Subcutaneous abdominal adipose tissue (tissue), 5 donors: ENCODE measurements around the gene CNTNAP3B.
"Not testable (repeated sequence)": the region's sequence is repeated elsewhere in the genome, so short reads cannot be mapped to it uniquely, and the experiment has no call there.

Experiments used
- H3K27ac ChIP-seq: one replicate; pipeline ENCODE4 v1.7.0; 2013; ENCODE audit warnings: low read depth, mild to moderate bottlenecking, inconsistent platforms, low read length, moderate library complexity
- H3K27me3 ChIP-seq, 5 donors: one replicate each; pipeline ENCODE4 v1.7.0; 2013; ENCODE audit warnings: low read length in 5 of 5, inconsistent platforms in 1 of 5; ENCODE audit not compliant: control insufficient read depth in 5 of 5, insufficient read depth in 4 of 5
- H3K36me3 ChIP-seq, 5 donors: one replicate each; pipeline ENCODE4 v1.7.0; 2013; ENCODE audit warnings: low read length in 5 of 5; ENCODE audit not compliant: control insufficient read depth in 5 of 5, insufficient read depth in 5 of 5
- H3K4me1 ChIP-seq, 5 donors: one replicate each; pipeline ENCODE4 v1.7.0; 2013; ENCODE audit warnings: low read length in 5 of 5, mild to moderate bottlenecking in 3 of 5, moderate library complexity in 1 of 5; ENCODE audit not compliant: control insufficient read depth in 5 of 5, insufficient read depth in 5 of 5
- H3K4me3 ChIP-seq, 5 donors: one replicate each; pipeline ENCODE4 v1.7.0; 2013; ENCODE audit warnings: low read length in 5 of 5, low read depth in 1 of 5
- H3K9ac ChIP-seq, 5 donors: one replicate each; pipeline ENCODE4 v1.7.0; 2013; ENCODE audit warnings: low read length in 5 of 5, mild to moderate bottlenecking in 4 of 5, moderate library complexity in 3 of 5
- H3K9me3 ChIP-seq, 5 donors: one replicate each; pipeline ENCODE4 v1.7.0; 2013; ENCODE audit warnings: low read length in 5 of 5; ENCODE audit not compliant: control insufficient read depth in 5 of 5
- donor health status: healthy.
- donor health status: healthy.
- donor health status: healthy.
- donor health status: healthy.
- donor health status: healthy.

The CNTNAP3B gene

DNA sequence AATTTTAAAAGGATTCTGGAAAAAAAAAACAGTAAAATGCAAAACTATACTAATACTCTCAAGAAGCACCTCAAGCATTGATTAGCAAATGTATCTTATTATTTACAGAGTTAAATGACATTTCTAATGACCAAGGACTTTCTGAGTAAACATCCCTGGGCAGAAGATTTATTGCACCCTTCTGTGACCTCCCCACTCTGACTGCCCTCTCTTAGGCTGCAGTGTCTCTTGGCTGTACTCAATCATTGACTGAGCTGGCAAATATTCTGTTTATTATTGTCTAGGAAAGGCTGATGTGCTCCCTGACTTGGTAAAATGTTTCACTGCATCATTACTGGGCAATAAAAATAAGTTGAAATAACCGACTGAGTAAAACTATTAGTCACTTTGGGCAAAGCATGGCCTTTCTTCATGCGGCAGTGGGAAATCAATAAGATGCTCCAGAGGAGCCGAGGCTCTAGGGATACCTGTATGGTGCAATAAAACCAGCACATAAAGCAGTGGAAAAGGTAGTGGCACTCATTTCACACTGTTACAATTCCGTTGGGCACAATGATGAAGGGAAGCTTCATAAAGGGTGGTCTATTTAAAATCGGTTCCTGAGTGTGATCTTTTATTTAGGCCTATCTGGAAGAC is 151.1 kb downstream of the CNTNAP3B start:
- not testable (repeated sequence) for H3K9me3 ChIP-seq

DNA sequence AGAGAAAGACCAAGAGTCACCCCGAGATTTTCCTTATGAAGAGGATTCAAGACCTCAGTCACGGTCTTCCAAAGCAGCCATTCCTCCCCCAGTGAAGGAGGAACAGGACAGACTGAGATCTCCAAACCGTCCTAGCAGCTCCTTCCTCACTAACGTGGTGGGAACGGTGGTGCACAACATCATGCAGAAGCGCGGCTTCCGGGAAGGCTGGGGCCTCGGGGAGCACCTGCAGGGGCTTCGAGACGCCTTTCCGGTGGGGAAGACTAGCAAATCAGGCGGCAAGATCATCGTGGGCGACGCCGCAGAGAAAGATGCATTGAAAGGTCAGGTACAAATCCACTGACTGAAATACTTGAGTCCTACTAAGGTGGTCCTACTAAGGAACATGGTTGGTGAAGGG is 154.3 kb downstream of the CNTNAP3B start:
- H3K36me3 ChIP-seq, H3K27ac ChIP-seq, H3K9ac ChIP-seq, H3K4me1 ChIP-seq, H3K27me3 ChIP-seq, H3K4me3 ChIP-seq, H3K9me3 ChIP-seq: not testable (repeated sequence)

More for the DNA sequence above, 151.1 kb downstream of the CNTNAP3B start:
- not testable (repeated sequence) for H3K9ac ChIP-seq, H3K4me1 ChIP-seq, H3K27ac ChIP-seq, H3K27me3 ChIP-seq, H3K36me3 ChIP-seq, H3K4me3 ChIP-seq

DNA sequence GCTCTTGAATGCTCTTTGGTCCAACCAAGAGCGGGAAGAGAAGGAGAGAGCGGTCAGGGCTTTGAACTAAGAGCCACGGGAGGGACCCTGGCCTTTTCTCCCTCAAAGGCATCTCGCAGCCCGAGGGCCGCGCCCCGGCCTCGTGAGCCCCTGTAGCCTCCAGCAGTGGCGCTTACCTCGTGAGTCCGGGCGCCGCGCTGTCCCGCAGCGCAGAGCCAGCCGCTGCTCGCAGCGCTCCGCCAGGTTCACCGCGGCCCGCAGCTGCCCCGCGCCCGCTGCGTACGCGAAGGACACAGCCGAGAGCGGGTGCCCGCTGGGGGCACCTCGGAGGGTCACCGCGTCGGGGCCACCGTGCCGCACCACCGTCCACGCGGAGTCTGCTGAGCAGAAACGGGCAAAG is 176.2 kb downstream of the CNTNAP3B start:
- not testable (repeated sequence) for H3K4me1 ChIP-seq, H3K27ac ChIP-seq, H3K36me3 ChIP-seq, H3K9me3 ChIP-seq, H3K27me3 ChIP-seq, H3K9ac ChIP-seq, H3K4me3 ChIP-seq

DNA sequence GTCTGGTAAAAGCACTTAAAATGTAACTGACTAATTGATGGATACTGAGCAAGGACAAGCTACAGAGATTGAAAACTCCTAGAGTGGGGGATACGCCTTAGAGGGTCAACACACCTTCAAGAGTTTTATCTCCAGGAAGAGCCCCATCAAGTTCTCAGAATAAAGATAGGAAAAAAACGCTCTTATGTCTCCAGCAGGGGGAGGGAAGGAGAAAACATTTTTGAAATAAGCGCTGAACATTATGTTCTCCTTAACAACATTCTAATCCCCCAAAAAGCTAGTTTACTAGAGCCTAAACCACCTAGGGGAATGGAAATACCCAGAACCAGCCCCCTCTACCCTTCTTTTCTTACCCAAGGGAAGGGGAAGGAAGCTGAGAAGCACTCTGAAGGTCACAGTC is 187.5 kb downstream of the CNTNAP3B start:
- not testable (repeated sequence) for H3K9ac ChIP-seq, H3K27ac ChIP-seq, H3K9me3 ChIP-seq, H3K4me3 ChIP-seq, H3K27me3 ChIP-seq, H3K36me3 ChIP-seq, H3K4me1 ChIP-seq

DNA sequence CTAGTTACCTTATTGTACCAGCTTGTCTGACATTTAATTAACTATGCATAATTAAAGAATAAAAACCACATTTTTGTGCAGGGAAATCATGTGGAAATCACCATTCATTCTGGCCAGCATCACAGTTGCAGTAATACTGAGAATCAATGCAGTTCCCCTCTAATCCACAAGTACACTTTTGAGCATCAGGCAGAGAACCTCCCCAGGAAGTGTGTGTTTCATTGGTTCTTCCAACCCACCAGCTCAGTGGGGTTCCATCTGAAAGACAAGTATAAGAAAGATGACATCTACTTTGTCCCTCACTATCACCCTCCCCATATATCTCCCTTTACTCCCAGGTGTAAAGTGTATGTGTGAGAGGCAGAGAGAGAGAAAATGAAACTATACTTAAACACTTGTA is 191.1 kb downstream of the CNTNAP3B start:
- H3K4me3 ChIP-seq, H3K9ac ChIP-seq, H3K36me3 ChIP-seq, H3K9me3 ChIP-seq, H3K27ac ChIP-seq, H3K27me3 ChIP-seq, H3K4me1 ChIP-seq: not testable (repeated sequence)

DNA sequence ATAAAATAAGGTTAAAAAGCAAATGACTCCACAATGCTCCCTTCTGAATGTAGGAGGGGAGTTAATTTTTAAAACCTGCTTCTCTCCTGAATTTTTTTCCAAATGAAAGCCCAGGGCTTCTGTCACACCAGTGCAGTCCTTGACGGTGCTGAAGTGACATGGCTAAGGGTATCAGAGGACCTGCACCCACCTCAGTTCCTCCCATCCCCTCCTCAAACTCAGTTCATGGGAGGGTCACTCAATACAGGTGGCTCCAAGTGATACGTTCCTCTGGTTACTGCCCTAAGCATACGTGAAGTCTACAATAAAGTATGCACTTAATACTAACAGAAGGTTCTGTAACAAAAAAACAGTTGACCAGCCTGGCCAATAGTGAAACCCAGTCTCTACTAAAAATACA is 193.5 kb downstream of the CNTNAP3B start:
- H3K9me3 ChIP-seq, H3K36me3 ChIP-seq, H3K4me3 ChIP-seq, H3K4me1 ChIP-seq, H3K27me3 ChIP-seq, H3K9ac ChIP-seq, H3K27ac ChIP-seq: not testable (repeated sequence)

DNA sequence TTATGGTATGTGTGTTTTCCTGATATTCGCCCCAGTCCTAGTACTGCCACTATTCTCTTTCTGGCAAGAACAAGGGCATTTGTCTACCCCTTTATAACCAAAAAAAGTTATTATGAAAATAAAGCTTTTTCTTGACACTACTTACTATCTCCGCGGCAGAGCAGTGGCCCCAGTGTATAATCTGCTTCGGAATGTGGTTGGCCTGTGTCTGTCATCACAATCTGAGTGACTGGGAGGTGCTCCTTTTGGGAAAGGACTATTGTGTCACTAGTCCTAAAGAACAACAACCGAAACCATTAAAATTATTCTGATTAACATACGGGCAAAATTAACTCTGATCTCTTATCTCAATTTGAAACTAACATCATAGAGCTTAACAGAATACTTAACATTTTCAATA is 200.1 kb downstream of the CNTNAP3B start:
- H3K36me3 ChIP-seq, result not testable (repeated sequence)

DNA sequence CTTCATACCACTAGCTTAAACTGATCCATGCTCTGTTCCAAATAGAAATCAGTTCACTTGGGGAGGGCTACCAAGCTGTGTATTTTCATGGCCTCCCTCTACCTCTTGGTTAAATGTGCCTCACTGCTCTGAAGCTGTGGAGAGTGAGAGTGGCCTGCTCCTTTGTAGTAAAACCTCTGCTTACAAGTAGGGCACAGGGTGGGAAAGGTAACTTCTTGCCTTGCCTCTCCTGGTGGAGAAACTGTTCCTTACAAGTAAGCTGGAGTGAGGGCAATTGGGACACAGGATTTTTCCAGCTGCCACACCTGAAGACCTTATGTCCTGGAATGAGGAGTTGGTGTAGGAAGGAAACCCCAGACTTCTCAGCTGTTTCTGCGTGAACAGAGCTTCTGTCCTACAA is 211.9 kb downstream of the CNTNAP3B start:
- H3K27me3 ChIP-seq, H3K36me3 ChIP-seq, H3K4me1 ChIP-seq, H3K9me3 ChIP-seq, H3K4me3 ChIP-seq, H3K27ac ChIP-seq, H3K9ac ChIP-seq: not testable (repeated sequence)

More for the DNA sequence above, 200.1 kb downstream of the CNTNAP3B start:
- H3K27me3 ChIP-seq, H3K4me3 ChIP-seq, H3K9ac ChIP-seq, H3K4me1 ChIP-seq, H3K9me3 ChIP-seq, H3K27ac ChIP-seq: not testable (repeated sequence)

DNA sequence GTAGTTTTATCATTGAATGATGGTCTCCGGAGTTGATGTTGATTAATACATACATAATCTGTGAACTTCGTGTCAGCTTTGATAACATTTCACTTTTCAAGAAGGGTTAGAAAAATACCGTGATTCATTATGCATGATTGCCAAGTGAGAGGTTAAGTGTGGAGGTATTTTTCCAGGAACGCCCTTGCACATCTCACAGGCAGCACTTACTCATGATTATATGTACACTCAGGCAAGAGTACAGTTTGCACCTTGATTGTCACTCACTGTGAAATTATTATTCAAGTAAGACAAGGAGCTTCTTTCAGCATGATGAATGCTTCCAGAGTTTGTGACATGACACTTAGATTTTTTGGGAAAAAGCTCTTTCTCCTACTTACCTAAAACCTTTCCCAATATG is 223.7 kb downstream of the CNTNAP3B start:
- not testable (repeated sequence) for H3K4me1 ChIP-seq, H3K4me3 ChIP-seq, H3K9ac ChIP-seq, H3K27ac ChIP-seq, H3K36me3 ChIP-seq, H3K27me3 ChIP-seq, H3K9me3 ChIP-seq

DNA sequence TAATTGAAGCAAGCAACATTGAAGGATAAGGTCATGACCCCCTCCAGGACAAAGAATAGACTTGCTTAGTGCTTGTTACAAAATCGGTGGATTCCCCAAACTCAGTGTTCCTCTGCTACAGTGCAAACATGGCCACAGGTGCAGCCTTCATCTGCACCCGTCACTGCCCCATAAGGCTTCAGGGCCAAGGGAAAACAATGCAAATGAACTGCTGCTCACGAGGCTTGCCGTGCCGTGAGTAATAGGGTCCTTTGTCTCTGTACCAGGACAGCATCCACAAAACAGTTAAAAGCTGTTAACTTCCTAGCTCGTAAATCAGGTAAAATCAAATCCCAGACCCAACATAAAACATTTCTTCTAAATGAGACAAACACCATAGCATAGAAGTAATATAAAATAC is 226.5 kb downstream of the CNTNAP3B start:
- H3K27me3 ChIP-seq, H3K9me3 ChIP-seq, H3K4me3 ChIP-seq, H3K4me1 ChIP-seq, H3K9ac ChIP-seq, H3K27ac ChIP-seq, H3K36me3 ChIP-seq: not testable (repeated sequence)

DNA sequence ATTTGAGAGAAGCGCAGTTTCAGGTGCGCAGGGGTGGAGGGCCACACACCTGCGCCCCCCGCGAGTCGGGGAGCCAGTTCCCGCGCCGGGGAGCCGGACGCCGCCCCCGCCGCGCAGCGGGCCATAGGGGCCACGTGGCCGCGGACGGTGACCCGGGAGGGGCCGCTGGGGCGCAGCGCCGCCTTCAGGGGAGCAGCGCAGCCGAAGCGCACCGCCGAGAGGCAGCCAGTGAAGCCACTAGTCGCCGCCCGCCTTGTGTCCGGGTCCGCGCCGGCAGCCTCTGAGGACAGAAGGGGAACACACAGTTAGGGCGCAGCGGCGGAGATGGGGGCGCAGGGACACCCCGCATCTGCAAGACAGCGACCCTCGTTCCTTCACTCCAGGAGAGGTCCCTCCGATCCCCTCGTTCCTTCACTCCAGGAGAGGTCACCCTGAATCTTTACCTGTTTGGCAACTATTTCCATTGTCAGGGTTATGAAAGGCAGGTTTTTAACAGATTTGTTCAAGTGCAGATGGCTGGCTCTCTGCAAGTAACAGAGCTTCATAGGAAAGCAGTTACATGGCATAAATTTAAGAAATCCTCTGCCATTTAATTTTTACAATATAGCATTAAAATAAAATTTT is 230.4 kb downstream of the CNTNAP3B start:
- not testable (repeated sequence) for H3K9ac ChIP-seq

More for the DNA sequence above, 230.4 kb downstream of the CNTNAP3B start:
- not testable (repeated sequence) for H3K4me1 ChIP-seq, H3K36me3 ChIP-seq, H3K27me3 ChIP-seq, H3K27ac ChIP-seq, H3K4me3 ChIP-seq, H3K9me3 ChIP-seq
